Loucy (cell line): Measurements from ENCODE around the gene APOA5.

Experiments
- H2AFZ ChIP-seq: fragments of 200-600 bp; sonication (generic); 2 replicates; pipeline ENCODE4 v1.6.0; 2016; ENCODE audit warnings: antibody characterized with exemption, mild to moderate bottlenecking, low read length, moderate library complexity
- H3F3A ChIP-seq: fragments of 200-600 bp; 2 replicates; pipeline ENCODE4 v1.6.0; 2016; ENCODE audit warnings: antibody characterized with exemption, low read depth, mild to moderate bottlenecking
- H3K27me3 ChIP-seq: fragments of 200-600 bp; sonication (generic); 2 replicates; pipeline ENCODE4 v1.6.1; 2014; ENCODE audit warnings: low read length, mild to moderate bottlenecking; ENCODE audit not compliant: insufficient read depth, poor library complexity, severe bottlenecking
- H3K36me3 ChIP-seq: fragments of 200-600 bp; sonication (generic); 2 replicates; pipeline ENCODE4 v1.6.1; 2016; ENCODE audit warnings: low read length; ENCODE audit not compliant: insufficient read depth
- H3K4me1 ChIP-seq: fragments of 200-600 bp; sonication (generic); 2 replicates; pipeline ENCODE4 v1.5.1; 2014; ENCODE audit warnings: low read length, mild to moderate bottlenecking; ENCODE audit not compliant: insufficient read depth, poor library complexity, severe bottlenecking
- H3K4me2 ChIP-seq: fragments of 200-600 bp; sonication (generic); 2 replicates; pipeline ENCODE4 v1.6.0; 2014; ENCODE audit warnings: antibody characterized with exemption, low read length, low read depth, mild to moderate bottlenecking; ENCODE audit not compliant: poor library complexity, severe bottlenecking
- H3K4me3 ChIP-seq: fragments of 200-600 bp; sonication (generic); 2 replicates; pipeline ENCODE4 v1.5.1; 2014; ENCODE audit warnings: low read length, mild to moderate bottlenecking, mixed read lengths; ENCODE audit not compliant: poor library complexity, severe bottlenecking
- H3K79me2 ChIP-seq: fragments of 200-600 bp; sonication (generic); 2 replicates; pipeline ENCODE4 v1.6.1; 2014; ENCODE audit warnings: low read length; ENCODE audit not compliant: insufficient read depth
- H3K9ac ChIP-seq: fragments of 200-600 bp; sonication (generic); 2 replicates; pipeline ENCODE4 v1.6.0; 2014; ENCODE audit warnings: mild to moderate bottlenecking, low read depth, low read length, moderate library complexity; ENCODE audit not compliant: poor library complexity, severe bottlenecking
- H3K9me2 ChIP-seq: fragments of 200-600 bp; sonication (generic); replicated peaks from 2 replicates; pipeline ENCODE4 v1.6.1; 2016; ENCODE audit warnings: low read depth, low read length, mixed read lengths
- H3K9me3 ChIP-seq: fragments of 200-600 bp; sonication (generic); 2 replicates; pipeline ENCODE4 v1.6.1; 2014; ENCODE audit warnings: mild to moderate bottlenecking, antibody characterized with exemption, low read length, low read depth; ENCODE audit not compliant: insufficient read depth
- H4K20me1 ChIP-seq: fragments of 200-600 bp; sonication (generic); 2 replicates; pipeline ENCODE4 v1.6.0; 2014; ENCODE audit warnings: antibody characterized with exemption, low read length, mild to moderate bottlenecking; ENCODE audit not compliant: insufficient read depth, poor library complexity, severe bottlenecking
- EZH2phosphoT487 ChIP-seq: fragments of 200-600 bp; IDR thresholded peaks from 2 replicates; pipeline ENCODE4 v1.6.1; 2018; ENCODE audit warnings: antibody characterized with exemption, mild to moderate bottlenecking, moderate library complexity, borderline replicate concordance
- TF ChIP-seq, protein P1 (sequence below): fragments of 200-600 bp; sonication (generic); conservative IDR thresholded peaks from 2 replicates; pipeline ENCODE4 v1.5.1; 2014; ENCODE audit warnings: mild to moderate bottlenecking, antibody characterized with exemption, low read length

Gene APOA5

GRCh38 chr11:116787436-116787785 lies 4.3 kb downstream of the APOA5 start:
- Histone ChIP-seq H3F3A (no peaks in the 10 kb centered on the region), H3K9ac (peak overlapping the region; percentile 90), H2AFZ (peak overlapping the region; percentile 88), H3K4me1 (peaks cover 27% of the 10 kb centered on the region), H4K20me1 (peaks cover 12% of the 10 kb centered on the region), H3K9me2 (no peaks in the 10 kb centered on the region), H3K4me3 (peak overlapping the region; percentile 99), H3K36me3 (peaks cover 34% of the 10 kb centered on the region; the same call in 1 of the 2 replicates), H3K4me2 (peak overlapping the region; percentile 96), H3K79me2 (peaks cover 41% of the 10 kb centered on the region), H3K27me3 (no peaks in the 10 kb centered on the region), H3K9me3 (no peaks in the 10 kb centered on the region)
- TF ChIP-seq, protein P1, sequence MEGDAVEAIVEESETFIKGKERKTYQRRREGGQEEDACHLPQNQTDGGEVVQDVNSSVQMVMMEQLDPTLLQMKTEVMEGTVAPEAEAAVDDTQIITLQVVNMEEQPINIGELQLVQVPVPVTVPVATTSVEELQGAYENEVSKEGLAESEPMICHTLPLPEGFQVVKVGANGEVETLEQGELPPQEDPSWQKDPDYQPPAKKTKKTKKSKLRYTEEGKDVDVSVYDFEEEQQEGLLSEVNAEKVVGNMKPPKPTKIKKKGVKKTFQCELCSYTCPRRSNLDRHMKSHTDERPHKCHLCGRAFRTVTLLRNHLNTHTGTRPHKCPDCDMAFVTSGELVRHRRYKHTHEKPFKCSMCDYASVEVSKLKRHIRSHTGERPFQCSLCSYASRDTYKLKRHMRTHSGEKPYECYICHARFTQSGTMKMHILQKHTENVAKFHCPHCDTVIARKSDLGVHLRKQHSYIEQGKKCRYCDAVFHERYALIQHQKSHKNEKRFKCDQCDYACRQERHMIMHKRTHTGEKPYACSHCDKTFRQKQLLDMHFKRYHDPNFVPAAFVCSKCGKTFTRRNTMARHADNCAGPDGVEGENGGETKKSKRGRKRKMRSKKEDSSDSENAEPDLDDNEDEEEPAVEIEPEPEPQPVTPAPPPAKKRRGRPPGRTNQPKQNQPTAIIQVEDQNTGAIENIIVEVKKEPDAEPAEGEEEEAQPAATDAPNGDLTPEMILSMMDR: no peak
- no peak for TF ChIP-seq EZH2phosphoT487

- no peak overlapping the region for H2AFZ ChIP-seq
- peaks cover 27% of the 10 kb centered on the region for H3K4me1 ChIP-seq
- no peaks in the 10 kb centered on the region for H3F3A ChIP-seq
- no peaks in the 10 kb centered on the region for H3K27me3 ChIP-seq
- H3K4me3 ChIP-seq: peak overlapping the region; percentile 99
- no peaks in the 10 kb centered on the region for H3K9me3 ChIP-seq
- H4K20me1 ChIP-seq: peaks cover 12% of the 10 kb centered on the region
- H3K36me3 ChIP-seq: peaks cover 38% of the 10 kb centered on the region; the same call in 1 of the 2 replicates
- H3K79me2 ChIP-seq: peaks cover 44% of the 10 kb centered on the region
- peak overlapping the region; percentile 90 for H3K9ac ChIP-seq
- no peak for TF ChIP-seq EZH2phosphoT487
- TF ChIP-seq, protein P1: no peak
- no peaks in the 10 kb centered on the region for H3K9me2 ChIP-seq
- peak overlapping the region; percentile 96 for H3K4me2 ChIP-seq
These were observed 4.7 kb downstream of the APOA5 start for GRCh38 chr11:116786966-116787365.

DNA sequence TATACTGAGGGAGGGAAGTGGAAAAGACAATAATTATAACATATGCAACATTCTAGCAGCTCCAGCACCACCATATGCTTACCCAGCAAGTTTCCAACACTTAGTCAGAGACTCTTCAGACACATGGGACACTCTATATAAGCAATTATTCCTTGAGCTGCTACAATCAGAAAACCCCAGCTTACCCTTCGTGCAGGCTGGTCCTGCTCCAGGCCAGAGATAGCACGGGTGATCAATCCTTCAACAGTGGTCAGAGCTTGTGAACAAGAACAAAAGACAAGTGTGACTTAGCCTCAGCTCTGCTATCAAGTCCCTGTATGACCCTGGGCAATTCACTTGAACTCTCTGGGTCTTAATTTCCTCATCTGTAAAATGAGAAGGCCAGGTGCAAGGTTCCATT lies 5.4 kb downstream of the APOA5 start:
- Histone ChIP-seq H4K20me1 (peaks cover 12% of the 10 kb centered on the region), H3K79me2 (peaks cover 46% of the 10 kb centered on the region), H3K9me3 (no peaks in the 10 kb centered on the region), H3K9ac (peak overlapping the region; percentile 90), H3K4me2 (peak overlapping the region; percentile 96), H3K4me3 (peak overlapping the region; percentile 99), H3K27me3 (no peaks in the 10 kb centered on the region), H2AFZ (no peak overlapping the region), H3K4me1 (peaks cover 28% of the 10 kb centered on the region), H3K9me2 (no peaks in the 10 kb centered on the region), H3F3A (no peaks in the 10 kb centered on the region), H3K36me3 (peaks cover 41% of the 10 kb centered on the region; the same call in 1 of the 2 replicates)
- TF ChIP-seq EZH2phosphoT487: no peak
- TF ChIP-seq, protein P1: no peak
